Measurements from ENCODE around the gene FILIP1L. TPM values are rescaled to one million over a fixed set of nuclear protein-coding genes. Genes with fewer than 3 reads are reported as not detected.

Gene FILIP1L
- total RNA-seq, 2 experiments from 2014 or later: 0.35 to 0.48 TPM

- H3K27me3 Mint-ChIP-seq: peaks cover 2% of the 10 kb centered on the region
- no peaks in the 10 kb centered on the region for H3K9me3 Mint-ChIP-seq
- no peak overlapping the region for H3K4me3 Mint-ChIP-seq
- DNase-seq: no peak
- peaks cover 44% of the 10 kb centered on the region for H3K4me1 Mint-ChIP-seq
- H3K27ac Mint-ChIP-seq: no peak overlapping the region
- peaks cover 15% of the 10 kb centered on the region for H3K36me3 Mint-ChIP-seq
These were observed 242.9 kb downstream of the FILIP1L start for GRCh38 chr3:99871231-99872045.

- Mint-ChIP-seq H3K4me1 (peaks cover 50% of the 10 kb centered on the region), H3K27ac (no peak overlapping the region), H3K36me3 (peaks cover 13% of the 10 kb centered on the region), H3K4me3 (no peak overlapping the region), H3K27me3 (no peaks in the 10 kb centered on the region), H3K9me3 (no peaks in the 10 kb centered on the region)
- DNase-seq: no peak
These were observed 243.6 kb downstream of the FILIP1L start for GRCh38 chr3:99870712-99871111.

- no peak overlapping the region for H3K27ac Mint-ChIP-seq
These were observed 244.7 kb downstream of the FILIP1L start for GRCh38 chr3:99869621-99870020.

GRCh38 chr3:99868311-99868646, 246.0 kb downstream of the FILIP1L start:
- no peak overlapping the region for H3K4me3 Mint-ChIP-seq
- no peaks in the 10 kb centered on the region for H3K9me3 Mint-ChIP-seq
- H3K27me3 Mint-ChIP-seq: no peaks in the 10 kb centered on the region
- H3K27ac Mint-ChIP-seq: no peak overlapping the region
- H3K4me1 Mint-ChIP-seq: peaks cover 43% of the 10 kb centered on the region
- peaks cover 16% of the 10 kb centered on the region for H3K36me3 Mint-ChIP-seq
- no peak for DNase-seq

More at GRCh38 chr3:99869621-99870020, 244.7 kb downstream of the FILIP1L start:
- DNase-seq: no peak
- Mint-ChIP-seq H3K4me3 (no peak overlapping the region), H3K27me3 (no peaks in the 10 kb centered on the region), H3K4me1 (peaks cover 48% of the 10 kb centered on the region), H3K36me3 (peaks cover 13% of the 10 kb centered on the region), H3K9me3 (no peaks in the 10 kb centered on the region)

- H3K36me3 Mint-ChIP-seq: peaks cover 20% of the 10 kb centered on the region
- no peaks in the 10 kb centered on the region for H3K9me3 Mint-ChIP-seq
- peaks cover 44% of the 10 kb centered on the region for H3K4me1 Mint-ChIP-seq
- H3K4me3 Mint-ChIP-seq: no peak overlapping the region
- no peak for DNase-seq
- no peaks in the 10 kb centered on the region for H3K27me3 Mint-ChIP-seq
- no peak overlapping the region for H3K27ac Mint-ChIP-seq
These were observed 246.5 kb downstream of the FILIP1L start for GRCh38 chr3:99867594-99868310.

GRCh38 chr3:99866261-99866761, 248.0 kb downstream of the FILIP1L start:
- Mint-ChIP-seq H3K36me3 (peaks cover 27% of the 10 kb centered on the region), H3K27me3 (no peaks in the 10 kb centered on the region), H3K9me3 (no peaks in the 10 kb centered on the region), H3K27ac (no peak overlapping the region), H3K4me1 (peaks cover 36% of the 10 kb centered on the region), H3K4me3 (no peak overlapping the region)
- DNase-seq: no peak

GRCh38 chr3:99865321-99865720, 249.0 kb downstream of the FILIP1L start:
- Mint-ChIP-seq H3K27ac (no peak overlapping the region), H3K4me3 (no peak overlapping the region), H3K36me3 (peaks cover 25% of the 10 kb centered on the region), H3K9me3 (no peaks in the 10 kb centered on the region), H3K4me1 (peaks cover 36% of the 10 kb centered on the region), H3K27me3 (no peaks in the 10 kb centered on the region)
- DNase-seq: no peak

GRCh38 chr3:99864289-99864688, 250.0 kb downstream of the FILIP1L start:
- Mint-ChIP-seq H3K4me3 (no peak overlapping the region), H3K4me1 (peaks cover 38% of the 10 kb centered on the region), H3K27me3 (no peaks in the 10 kb centered on the region), H3K36me3 (peaks cover 24% of the 10 kb centered on the region), H3K9me3 (no peaks in the 10 kb centered on the region), H3K27ac (no peak overlapping the region)
- DNase-seq: no peak

- no peaks in the 10 kb centered on the region for H3K27me3 Mint-ChIP-seq
These were observed 250.7 kb downstream of the FILIP1L start for GRCh38 chr3:99863588-99863987.

GRCh38 chr3:99863002-99863401, 251.3 kb downstream of the FILIP1L start:
- peaks cover 32% of the 10 kb centered on the region for H3K4me1 Mint-ChIP-seq
- H3K27ac Mint-ChIP-seq: no peak overlapping the region
- DNase-seq: no peak
- H3K27me3 Mint-ChIP-seq: no peaks in the 10 kb centered on the region
- H3K4me3 Mint-ChIP-seq: no peak overlapping the region
- peaks cover 18% of the 10 kb centered on the region for H3K36me3 Mint-ChIP-seq
- H3K9me3 Mint-ChIP-seq: no peaks in the 10 kb centered on the region

More at GRCh38 chr3:99863588-99863987, 250.7 kb downstream of the FILIP1L start:
- DNase-seq: no peak
- Mint-ChIP-seq H3K9me3 (no peaks in the 10 kb centered on the region), H3K4me3 (no peak overlapping the region), H3K36me3 (peaks cover 19% of the 10 kb centered on the region), H3K4me1 (peaks cover 37% of the 10 kb centered on the region), H3K27ac (no peak overlapping the region)

- H3K4me1 Mint-ChIP-seq: peaks cover 24% of the 10 kb centered on the region
- peaks cover 14% of the 10 kb centered on the region for H3K36me3 Mint-ChIP-seq
- H3K9me3 Mint-ChIP-seq: no peaks in the 10 kb centered on the region
- no peaks in the 10 kb centered on the region for H3K27me3 Mint-ChIP-seq
- H3K27ac Mint-ChIP-seq: no peak overlapping the region
- no peak for DNase-seq
- no peak overlapping the region for H3K4me3 Mint-ChIP-seq
These were observed 252.1 kb downstream of the FILIP1L start for GRCh38 chr3:99862208-99862607.

GRCh38 chr3:99861216-99861615, 253.1 kb downstream of the FILIP1L start:
- H3K4me3 Mint-ChIP-seq: no peak overlapping the region
- H3K27ac Mint-ChIP-seq: no peak overlapping the region
- no peaks in the 10 kb centered on the region for H3K9me3 Mint-ChIP-seq
- H3K27me3 Mint-ChIP-seq: no peaks in the 10 kb centered on the region
- DNase-seq: no peak
- peaks cover 14% of the 10 kb centered on the region for H3K4me1 Mint-ChIP-seq
- H3K36me3 Mint-ChIP-seq: peaks cover 14% of the 10 kb centered on the region

- no peak for DNase-seq
- no peaks in the 10 kb centered on the region for H3K27me3 Mint-ChIP-seq
- H3K36me3 Mint-ChIP-seq: peaks cover 20% of the 10 kb centered on the region
- peaks cover 9% of the 10 kb centered on the region for H3K4me1 Mint-ChIP-seq
- no peak overlapping the region for H3K4me3 Mint-ChIP-seq
- H3K9me3 Mint-ChIP-seq: no peaks in the 10 kb centered on the region
- no peak overlapping the region for H3K27ac Mint-ChIP-seq
These were observed 254.5 kb downstream of the FILIP1L start for GRCh38 chr3:99859825-99860224.

GRCh38 chr3:99858469-99858868, 255.8 kb downstream of the FILIP1L start:
- Mint-ChIP-seq H3K27me3 (no peaks in the 10 kb centered on the region), H3K36me3 (peaks cover 19% of the 10 kb centered on the region), H3K4me1 (peaks cover 9% of the 10 kb centered on the region), H3K4me3 (no peak overlapping the region), H3K9me3 (no peaks in the 10 kb centered on the region), H3K27ac (no peak overlapping the region)
- DNase-seq: no peak

GRCh38 chr3:99857278-99857677, 257.0 kb downstream of the FILIP1L start:
- Mint-ChIP-seq H3K36me3 (peaks cover 10% of the 10 kb centered on the region), H3K4me3 (no peak overlapping the region), H3K27me3 (no peaks in the 10 kb centered on the region), H3K9me3 (no peaks in the 10 kb centered on the region), H3K4me1 (peaks cover 7% of the 10 kb centered on the region), H3K27ac (no peak overlapping the region)
- no peak for DNase-seq

Data from activated naive CD8-positive, alpha-beta T cell treated with anti-CD3 and anti-CD28 coated beads for 36 hours (primary cell).